ENCODE results near the gene CNIH2.
A peak's percentile ranks its signal among the peaks of the same experiment; 100 is the strongest.

Gene CNIH2

GRCh38 chr11:66278363-66279091, 552 bp downstream of the CNIH2 start:
- no peak for DNase-seq

- DNase-seq = no peak
These were observed 1.2 kb downstream of the CNIH2 start for GRCh38 chr11:66279092-66279734.

- no peak for DNase-seq
These were observed 2.5 kb downstream of the CNIH2 start for GRCh38 chr11:66280428-66280827.

- no peak for DNase-seq
These were observed 3.0 kb downstream of the CNIH2 start for GRCh38 chr11:66281001-66281400.

- DNase-seq = no peak
These were observed 3.9 kb downstream of the CNIH2 start for GRCh38 chr11:66281776-66282467.

GRCh38 chr11:66282468-66283455, 4.8 kb downstream of the CNIH2 start:
- DNase-seq = peak; percentile 98

GRCh38 chr11:66283461-66284105, 5.6 kb downstream of the CNIH2 start:
- DNase-seq = no peak

GRCh38 chr11:66284526-66285078, 6.6 kb downstream of the CNIH2 start:
- DNase-seq = no peak

GRCh38 chr11:66285250-66285947, 7.4 kb downstream of the CNIH2 start:
- no peak for DNase-seq

- DNase-seq = no peak
These were observed 8.7 kb downstream of the CNIH2 start for GRCh38 chr11:66286699-66287098.

GRCh38 chr11:66287211-66287888, 9.4 kb downstream of the CNIH2 start:
- DNase-seq = no peak

- no peak for DNase-seq
These were observed 10.1 kb downstream of the CNIH2 start for GRCh38 chr11:66287889-66288670.

- DNase-seq = peak; percentile 99
These were observed 10.9 kb downstream of the CNIH2 start, which contains the start of gene YIF1A for GRCh38 chr11:66288671-66289547. TSS of gene YIF1A (minus strand) at chr11:66289143. CDS start at chr11:66288985, 158 bp downstream.

- no peak for DNase-seq
These were observed 11.8 kb downstream of the CNIH2 start for GRCh38 chr11:66289548-66290329.

GRCh38 chr11:66290330-66290621, 12.3 kb downstream of the CNIH2 start:
- DNase-seq = no peak

- no peak for DNase-seq
These were observed 13.3 kb downstream of the CNIH2 start for GRCh38 chr11:66291303-66291705.

- peak; percentile 24 for DNase-seq
These were observed 13.9 kb downstream of the CNIH2 start, which contains the start of gene TMEM151A for GRCh38 chr11:66291706-66292542. TSS of gene TMEM151A (plus strand) at chr11:66291894. CDS start at chr11:66292014, 120 bp downstream.

Data from NCI-H774 (cell line).